Stimulated activated CD4-positive, alpha-beta T cell treated with anti-CD3 and anti-CD28 coated beads, Interleukin-4, amount 100 ng/mL, for 24 hours (primary cell): ENCODE data around the gene AGO1.
"Not testable (repeated sequence)": the region's sequence is repeated elsewhere in the genome, so short reads cannot be mapped to it uniquely, and the experiment has no call there.

Experiments used
- DNase-seq: peaks from one replicate; pipeline ENCODE4 v3.0.0-alpha.2; 2020

Gene AGO1

DNA sequence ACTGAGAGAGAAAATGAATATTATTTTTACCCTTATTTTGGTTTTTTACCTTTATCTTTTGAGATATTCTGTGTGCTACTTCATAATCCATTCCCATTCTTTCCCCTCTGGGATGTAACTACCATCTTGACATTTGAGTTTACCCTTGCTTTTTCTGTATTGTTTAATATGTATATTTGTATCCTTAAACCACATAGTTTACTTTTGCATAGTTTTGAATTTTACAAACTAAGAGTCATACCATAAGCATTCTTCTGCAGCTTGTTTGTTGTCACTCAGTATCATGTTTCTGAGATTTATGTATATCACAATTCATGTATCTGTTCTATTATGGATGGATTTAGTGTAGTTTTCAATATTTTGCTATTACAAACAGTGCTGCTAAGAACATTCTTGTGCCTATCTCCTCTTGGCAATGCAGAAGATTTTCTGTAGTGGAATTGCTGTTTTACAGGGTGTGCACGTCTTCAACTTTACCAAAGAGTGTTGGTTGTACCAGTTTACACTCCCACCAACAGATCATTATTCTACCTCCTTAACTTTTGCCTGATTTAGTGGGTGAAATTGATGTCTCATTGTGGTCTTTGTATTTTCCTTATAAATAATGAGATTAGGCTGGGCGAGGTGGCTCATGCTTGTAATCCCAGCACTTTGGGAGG, 12.2 kb upstream of the AGO1 start:
- DNase-seq, result no peak

DNA sequence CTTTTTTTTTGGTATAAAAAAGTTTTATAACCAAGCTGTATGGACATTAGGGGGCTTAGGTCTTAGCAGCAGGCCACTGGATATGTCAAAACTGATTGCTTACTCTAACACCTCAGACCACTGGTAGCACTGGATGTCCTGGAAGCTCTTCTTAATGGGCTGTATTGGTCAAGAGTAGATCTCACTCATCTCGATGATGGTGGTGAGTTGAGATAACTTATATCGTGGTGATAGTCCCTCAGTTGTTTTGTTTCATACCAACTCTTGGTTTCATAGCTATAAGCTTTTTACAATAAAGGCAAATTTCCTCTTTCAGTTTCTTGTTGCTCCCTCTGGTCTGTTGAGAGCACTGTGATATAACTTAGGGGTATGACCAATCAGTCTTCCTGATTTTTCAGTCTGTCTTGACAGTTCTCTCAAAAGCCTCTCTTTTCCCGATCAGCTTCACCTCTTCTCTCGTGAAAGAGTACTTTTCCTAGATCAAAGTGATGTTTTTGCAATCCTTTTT, 9.7 kb upstream of the AGO1 start:
- DNase-seq, result no peak

DNA sequence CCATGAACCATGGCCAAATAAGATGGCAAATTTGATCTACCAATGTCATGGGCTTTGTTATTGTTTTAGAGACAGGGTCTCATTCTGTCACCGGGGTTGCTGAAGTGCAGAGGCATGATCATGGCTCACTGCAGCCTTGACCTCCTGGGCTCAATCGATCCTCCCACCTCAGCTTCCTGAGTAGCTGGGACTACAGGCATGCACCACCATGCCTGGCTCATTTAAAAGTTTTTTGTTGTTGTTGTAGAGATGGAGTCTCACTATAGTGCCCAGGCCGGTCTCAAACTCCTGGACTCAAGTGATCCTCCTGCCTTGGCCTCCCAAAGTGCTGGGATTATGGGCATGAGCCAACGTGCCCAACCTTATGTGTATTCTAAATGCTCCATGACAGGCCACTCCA, 8.9 kb upstream of the AGO1 start:
- not testable (repeated sequence) for DNase-seq

DNA sequence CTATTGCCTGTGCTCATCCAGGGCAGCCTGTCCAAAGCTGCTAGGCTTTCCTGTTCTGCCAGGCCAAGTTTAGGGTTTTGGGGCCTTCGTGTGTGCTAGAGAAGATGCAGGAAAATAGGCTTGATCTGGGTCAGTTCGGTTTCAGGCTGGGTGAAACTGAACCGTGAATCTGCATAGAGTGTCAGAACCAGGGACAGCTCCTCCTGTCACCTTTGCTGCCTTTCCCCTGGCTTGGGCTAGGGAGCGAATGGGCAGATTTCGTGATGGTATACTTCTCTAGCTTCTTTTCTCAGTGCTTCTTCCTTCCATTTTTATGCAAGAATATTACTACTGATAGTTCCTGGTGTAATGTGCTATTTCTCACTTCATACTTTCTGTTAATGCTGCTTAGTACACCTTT, 6.0 kb upstream of the AGO1 start:
- no peak for DNase-seq

DNA sequence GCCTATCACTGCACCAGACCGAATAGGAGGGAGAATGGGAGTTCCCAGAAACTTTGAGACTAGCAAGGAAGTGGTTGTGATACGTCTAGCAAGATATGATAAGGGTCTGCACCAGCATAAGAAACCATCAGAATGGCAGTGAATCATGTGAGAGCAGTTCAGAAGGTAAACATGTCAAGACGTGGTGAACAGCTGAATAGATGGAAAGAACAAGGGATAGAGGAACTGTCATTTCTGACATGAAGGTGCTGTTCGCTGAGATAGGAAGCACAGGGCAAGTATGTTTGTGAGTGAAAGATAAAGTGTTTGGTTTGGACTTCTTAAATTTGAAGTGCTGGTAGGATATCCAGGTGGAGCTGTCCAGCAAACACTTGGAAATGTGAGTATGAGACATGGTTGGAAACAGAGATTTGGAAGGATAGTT, 1.1 kb upstream of the AGO1 start:
- no peak for DNase-seq

DNA sequence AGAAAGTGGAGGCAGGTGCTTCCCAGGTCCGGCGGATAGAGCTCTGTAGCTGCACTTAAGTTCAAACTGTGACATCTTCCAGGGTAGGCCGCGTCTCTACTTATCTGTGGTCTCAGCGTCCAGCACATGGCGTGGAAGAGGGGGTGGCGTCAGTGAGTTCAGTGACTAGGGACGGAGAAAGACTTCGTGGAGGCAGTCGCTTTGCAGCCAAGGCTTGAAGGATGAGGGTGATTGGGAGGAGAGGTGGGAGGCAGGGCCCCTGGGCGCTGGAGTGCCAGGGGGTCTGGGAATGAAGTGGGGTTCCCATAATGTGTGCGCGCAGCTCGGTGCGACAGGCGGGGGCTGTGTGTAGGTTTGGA, 444 bp upstream of the AGO1 start:
- no peak for DNase-seq

DNA sequence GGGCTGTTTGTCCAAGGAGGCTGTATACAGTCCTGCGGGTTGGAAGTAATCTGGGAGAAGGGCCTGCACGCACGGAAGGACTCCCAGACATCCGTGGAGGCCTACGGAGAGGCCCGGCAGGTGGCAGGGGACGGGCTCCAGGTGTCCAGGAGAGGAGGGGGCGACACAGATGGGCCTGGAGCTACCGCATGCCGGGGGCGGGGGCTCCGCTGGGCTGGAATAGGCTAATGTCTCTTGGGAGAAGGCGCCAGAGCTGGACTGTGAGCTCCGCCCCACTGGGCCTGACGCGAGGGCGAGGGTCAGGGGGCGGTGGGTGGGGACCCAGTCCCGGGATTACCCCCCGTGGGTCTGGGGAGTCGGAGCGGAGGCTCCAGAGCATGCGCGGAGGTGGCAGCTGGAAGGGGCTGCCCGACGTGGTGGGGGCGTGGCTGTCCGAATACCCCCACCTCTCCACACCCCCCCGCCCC, 659 bp downstream of the AGO1 start:
- peak; percentile 48 for DNase-seq

DNA sequence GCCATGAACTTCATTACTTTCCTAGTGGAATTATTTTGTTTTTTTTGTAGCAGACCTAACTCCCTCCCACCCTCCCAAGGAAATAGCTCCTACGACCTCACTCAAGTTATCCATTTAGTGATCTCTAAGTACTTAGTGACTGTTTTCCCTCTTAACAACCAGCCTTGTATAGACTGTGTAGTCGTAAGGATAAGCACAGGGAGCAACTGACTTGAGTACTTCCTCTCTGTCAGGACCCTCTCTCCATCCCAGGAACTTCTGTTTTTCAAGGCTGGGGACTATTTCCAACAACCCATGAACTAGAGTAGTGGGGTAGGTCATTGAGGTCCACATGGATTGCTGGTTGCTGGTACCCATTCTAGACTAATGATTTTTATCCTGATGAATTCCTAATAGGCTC, 1.9 kb downstream of the AGO1 start:
- DNase-seq, result no peak

DNA sequence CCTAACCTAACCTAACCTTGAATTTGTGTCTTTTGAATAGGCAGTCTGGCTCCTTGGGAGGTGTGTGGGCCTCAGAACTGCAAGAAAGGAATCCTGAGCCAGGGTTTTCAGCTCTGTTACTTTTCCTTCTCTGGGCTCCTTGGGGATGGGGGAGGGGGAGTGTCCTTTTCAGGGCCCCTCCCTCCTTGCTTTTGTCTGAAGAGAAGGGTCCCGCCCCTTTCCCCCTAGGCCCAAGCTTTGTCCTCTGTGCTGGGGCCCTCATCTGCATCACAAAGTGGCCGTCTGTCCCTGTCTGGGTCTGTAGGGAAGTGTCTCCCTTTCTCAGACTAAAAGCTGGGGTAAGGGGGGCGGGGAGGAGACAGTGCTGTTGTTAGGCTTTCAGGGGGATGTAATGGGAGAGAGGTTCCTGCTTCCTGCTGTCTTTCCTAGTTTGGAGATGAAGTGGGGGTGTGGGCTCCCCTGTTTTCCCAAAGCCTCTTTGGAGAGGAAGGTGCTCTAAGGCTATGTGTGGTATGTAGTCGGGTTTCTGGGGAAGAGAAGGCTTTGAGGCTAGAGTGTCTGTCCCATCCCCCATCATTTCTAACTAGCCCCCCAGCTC, 3.1 kb downstream of the AGO1 start:
- DNase-seq, result no peak

DNA sequence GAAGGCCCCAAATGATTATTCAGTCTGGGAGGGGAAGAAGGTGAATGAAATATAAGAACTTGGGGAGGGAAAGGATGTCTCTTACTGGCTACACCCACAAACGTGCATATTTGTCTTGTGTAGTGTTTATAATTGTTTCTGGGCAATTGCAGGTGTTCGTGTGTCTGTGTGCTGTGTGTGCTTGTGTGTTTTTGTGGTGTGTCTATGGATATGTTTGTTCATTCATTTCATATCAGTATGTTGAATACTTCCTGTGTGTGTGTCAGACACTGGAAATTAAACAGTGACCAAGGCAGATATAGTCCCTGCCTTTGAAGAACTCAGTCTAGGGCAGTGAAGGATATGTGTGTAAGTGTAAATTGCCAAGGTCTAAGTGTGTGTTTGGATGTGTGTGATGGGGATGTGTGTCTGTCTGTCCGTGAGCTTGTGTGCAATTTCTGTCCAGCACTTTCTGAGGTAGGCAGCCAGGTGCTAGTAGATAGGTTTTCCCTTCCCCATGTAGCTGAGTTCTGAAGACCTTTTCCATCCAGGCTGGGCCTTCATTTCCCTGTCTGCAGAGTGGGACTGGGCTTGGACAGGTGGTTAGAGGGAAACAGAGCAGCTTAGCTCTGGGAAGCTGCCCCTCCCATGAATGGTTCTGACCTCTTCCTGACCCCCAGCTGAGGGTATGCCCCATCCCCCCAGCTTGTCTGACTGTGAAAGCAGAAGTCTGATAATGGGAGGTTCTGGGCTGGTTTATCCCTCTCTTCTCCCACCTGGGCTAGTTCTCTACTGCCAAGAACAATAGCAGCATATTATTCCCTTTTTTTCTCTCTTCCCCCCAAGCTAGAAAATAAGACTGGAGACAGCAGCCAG, 3.8 kb downstream of the AGO1 start:
- DNase-seq, result no peak

DNA sequence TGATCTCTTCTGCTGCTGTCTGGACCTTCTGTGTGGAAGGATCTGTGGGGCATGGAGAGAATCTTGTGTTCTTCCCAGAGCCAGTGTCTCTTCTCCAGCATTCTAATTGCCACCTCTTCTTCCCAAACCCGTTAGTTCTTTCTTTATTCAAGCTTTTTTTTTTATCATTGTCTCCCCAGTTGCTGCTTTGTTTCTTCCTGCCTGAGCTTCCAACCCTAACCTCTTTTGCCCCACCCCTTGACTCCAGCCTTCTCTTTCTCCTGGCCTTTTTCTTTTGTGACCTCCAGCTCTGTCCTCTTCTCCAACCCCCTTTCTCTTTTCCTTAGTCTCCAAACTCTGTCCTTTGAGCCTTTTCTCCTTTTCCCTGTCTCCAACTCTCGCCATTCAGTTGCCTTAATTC, 4.5 kb downstream of the AGO1 start:
- no peak for DNase-seq

DNA sequence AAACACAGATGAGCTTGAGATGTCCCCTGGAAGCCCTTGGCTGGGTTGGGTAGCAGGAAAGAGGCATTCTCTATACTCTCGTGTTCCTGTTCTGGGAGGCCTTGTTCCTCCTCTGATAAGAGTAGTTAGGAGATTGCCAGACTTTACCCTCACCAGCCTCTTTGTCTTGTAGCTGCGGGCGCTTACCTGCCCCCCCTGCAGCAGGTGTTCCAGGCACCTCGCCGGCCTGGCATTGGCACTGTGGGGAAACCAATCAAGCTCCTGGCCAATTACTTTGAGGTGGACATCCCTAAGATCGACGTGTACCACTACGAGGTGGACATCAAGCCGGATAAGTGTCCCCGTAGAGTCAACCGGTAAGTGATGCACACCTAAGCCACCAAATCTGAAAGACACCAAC, 5.2 kb downstream of the AGO1 start:
- DNase-seq, result no peak

DNA sequence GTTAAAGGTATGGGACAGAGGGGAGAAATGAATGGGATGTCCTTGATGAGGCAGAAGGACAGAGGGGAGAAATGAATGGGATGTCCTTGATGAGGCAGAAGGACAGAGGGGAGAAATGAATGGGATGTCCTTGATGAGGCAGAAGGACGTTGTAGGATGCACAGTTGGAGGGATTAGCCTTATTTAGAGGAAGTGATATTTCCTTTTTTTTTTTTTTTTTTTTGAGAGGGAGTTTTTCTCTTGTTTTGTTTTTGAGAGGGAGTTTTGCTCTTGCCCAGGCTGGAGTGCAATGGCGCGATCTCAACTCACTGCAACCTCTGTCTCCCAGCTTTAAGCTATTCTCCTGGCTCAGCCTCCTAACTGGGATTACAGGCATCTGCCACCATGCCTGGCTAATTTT, 6.0 kb downstream of the AGO1 start:
- not testable (repeated sequence) for DNase-seq

DNA sequence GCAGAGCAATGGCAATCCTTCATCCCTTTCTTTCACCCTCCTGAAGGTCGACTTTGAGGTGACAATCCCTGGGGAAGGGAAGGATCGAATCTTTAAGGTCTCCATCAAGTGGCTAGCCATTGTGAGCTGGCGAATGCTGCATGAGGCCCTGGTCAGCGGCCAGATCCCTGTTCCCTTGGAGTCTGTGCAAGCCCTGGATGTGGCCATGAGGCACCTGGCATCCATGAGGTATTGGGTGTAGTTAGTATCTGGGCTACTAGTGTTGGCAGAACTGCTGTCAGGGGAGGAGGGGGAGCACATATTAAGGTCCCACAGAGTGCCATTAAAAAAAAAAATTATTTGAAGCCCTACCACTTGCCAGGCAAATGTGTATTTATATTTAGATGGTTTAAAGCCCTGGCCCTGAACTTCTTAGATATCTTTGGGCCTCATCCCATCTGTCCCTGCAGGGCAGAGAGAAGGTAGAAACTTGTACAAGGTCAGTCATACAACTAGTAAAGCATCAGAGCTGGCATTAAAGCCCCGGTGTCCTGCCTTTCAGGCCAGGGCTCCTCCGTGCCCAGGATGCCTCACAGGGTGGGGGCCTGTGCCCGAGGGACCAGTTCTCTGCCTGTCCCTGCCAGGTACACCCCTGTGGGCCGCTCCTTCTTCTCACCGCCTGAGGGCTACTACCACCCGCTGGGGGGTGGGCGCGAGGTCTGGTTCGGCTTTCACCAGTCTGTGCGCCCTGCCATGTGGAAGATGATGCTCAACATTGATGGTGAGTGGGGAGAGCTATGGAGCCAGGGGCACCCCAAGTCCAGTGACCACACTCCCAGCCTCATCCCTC, 10.3 kb downstream of the AGO1 start:
- no peak for DNase-seq

DNA sequence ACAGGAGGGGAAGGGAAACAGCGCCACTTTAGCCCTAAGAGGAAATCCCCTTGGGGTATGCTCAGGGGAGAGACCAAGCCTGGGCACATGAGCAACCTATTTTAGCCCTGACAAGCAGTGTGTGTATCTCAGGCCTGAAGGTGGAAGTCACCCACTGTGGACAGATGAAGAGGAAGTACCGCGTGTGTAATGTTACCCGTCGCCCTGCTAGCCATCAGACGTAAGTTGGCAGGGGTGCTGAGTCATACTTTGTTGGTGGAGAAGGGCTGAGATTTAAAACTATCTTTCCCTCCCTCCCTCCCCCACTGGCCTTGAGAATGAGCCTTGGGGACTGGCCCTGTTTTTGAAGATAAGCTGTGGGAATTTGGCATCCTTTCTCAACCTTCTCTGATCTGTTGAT, 11.2 kb downstream of the AGO1 start:
- DNase-seq, result no peak

DNA sequence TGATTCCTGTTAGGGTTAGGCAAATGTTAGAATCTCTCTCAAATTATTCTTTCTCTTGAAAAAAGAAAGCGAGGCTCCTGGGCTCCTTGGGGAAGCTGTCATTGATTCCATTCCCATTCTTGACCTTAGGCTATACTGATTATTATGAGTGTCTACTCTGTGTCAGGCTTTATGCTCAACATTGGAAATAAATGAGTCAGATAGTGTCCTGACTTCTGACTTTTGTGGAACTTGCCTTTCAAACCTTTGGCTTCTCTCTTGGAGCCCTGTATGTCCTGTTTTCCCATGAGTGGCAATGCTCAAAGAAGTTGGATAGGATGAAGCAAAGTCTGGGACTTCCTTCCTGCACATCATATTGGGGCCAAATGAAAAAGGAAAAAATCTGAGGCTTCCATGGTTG, 11.6 kb downstream of the AGO1 start:
- DNase-seq, result no peak

DNA sequence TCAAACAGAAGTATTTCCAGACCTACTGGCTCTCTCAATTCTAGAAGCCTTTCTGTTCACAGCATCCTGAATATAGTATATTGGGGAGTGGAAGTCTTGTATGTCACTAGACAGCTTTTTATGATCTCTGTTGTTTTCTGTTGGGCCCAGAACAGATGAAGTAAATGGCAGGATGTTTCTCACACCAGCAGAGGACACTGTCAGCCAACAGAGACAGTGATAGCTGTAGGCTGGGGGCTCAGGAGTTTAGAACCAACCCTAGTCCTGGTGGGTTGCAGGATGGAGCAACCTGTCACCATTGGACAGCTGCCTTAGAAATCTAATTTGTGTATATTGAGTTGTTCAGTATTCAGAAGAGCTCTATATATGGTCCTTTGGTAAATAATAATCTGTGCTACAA, 16.9 kb downstream of the AGO1 start:
- no peak for DNase-seq

DNA sequence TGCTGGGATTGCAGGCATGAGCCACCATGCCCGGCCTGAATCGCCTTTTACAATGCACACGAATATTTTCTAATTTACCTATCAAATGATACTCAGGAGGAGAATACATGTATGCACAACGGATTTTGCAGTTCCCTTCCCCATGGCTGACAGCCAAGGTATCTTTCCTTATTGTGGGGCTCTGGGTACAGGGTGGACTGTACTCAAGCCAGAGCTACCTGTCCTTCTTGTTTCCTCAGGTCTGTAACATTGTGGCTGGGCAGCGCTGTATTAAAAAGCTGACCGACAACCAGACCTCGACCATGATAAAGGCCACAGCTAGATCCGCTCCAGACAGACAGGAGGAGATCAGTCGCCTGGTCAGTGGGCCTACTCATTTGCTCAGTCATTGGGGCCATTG, 18.2 kb downstream of the AGO1 start:
- no peak for DNase-seq

DNA sequence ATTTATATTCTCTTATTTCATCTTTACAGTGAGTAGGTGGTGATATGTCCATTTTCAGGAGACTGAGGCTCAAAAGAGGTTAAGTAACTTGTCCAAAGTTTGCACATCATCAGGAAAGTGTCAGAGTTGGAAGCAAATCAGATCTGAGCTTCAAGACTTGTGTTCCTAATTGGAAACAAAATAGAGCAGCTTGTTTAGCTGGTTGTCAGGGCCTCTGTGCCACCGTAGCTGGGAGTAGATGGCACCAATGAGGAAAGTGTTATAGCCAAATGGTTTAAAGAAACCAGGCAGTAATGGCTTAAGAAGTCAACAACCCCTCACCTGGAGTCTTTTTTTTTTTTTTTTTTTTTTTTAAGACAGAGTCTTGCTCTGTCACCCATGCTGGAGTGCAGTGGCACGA, 19.7 kb downstream of the AGO1 start:
- no peak for DNase-seq

DNA sequence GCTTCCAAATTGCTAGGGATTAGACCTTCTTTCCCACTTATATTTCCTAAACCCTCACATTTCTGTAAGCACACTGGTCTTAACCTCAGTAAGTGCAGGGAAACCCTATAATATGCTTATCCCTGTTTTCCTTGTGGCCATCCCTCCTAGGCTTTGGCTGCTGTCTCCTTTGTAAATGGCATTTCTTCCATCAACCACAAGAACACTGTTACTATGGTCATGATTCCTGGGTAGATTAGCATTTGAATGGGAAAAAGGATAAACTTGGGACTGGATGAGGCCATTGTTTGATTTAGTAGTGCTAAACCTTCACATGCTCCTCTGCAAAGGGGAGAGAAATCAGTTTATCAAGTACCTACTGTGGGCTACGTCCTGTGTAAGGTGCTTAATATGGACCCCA, 31.7 kb downstream of the AGO1 start:
- no peak for DNase-seq

DNA sequence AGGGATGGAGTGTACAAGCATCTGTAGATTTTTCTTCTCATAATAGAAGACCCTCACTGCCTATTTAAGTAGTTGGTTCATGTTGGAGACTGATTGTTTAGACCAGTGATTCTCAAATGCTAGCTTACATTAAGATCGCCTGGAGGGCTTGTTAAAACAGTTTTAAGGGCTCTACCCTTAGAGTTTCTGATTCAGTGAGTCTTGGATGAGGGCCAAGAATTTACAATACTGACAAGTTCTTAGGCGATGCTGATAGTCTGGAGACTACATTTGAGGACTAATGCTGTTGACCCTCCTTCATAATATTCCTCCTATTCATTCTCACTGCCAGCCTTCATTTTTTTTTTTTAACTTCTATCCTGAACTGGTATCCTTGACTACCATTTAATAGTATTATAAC, 32.7 kb downstream of the AGO1 start:
- no peak for DNase-seq

DNA sequence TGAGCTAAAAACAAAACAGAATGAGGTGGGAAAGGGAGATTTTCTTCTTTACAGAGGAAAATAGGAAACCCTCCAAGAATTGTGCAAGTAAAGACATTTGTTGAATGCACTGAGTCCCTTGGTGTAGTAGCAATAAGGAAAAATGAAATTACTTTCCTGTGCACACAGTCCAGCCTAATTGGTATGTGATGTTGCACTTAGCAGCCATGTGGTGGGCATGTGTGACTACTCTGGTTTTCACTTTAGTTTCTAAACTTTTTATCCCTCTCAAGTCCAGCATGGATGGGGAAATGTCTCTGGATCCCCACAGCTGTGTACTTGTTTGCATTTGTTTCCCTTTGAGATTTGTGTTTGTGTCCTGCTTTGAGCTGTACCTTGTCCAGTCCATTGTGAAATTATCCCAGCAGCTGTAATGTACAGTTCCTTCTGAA, 40.8 kb downstream of the AGO1 start:
- DNase-seq, result no peak

DNA sequence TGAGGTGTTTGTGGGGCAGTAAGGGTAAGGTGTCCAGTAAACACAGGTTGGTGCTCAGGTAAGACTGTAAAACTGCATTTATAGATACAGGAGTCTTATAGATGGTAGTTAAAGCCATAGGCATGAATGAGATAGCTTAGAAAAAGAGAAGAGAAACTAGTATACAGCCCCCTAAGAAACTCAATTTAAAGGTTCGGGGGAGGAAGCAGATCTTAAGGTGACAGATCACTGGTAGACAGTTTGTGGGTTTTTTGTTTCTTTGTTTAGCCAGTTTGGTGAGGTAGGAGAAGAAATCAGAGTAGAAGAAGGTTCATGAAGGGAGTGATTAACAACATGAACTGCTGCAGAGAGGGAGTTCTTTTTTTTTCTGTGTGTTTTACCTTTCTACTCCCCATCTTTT, 41.8 kb downstream of the AGO1 start:
- no peak for DNase-seq
